ENCODE results near the gene OR7A10. TPM values are rescaled to one million over a fixed set of nuclear protein-coding genes. Genes with fewer than 3 reads are reported as not detected.

OR7A10 gene
- total and polyA plus RNA-seq, 2 experiments from 2014 or later = not detected

- Histone ChIP-seq H3K9ac (no peak overlapping the region), H3K9me2 (ENCODE audit: insufficient read depth) (no peaks in the 10 kb centered on the region), H3K9me3 (ENCODE audit: low read depth) (no peaks in the 10 kb centered on the region), H3K4me1 (ENCODE audit: insufficient read depth) (no peaks in the 10 kb centered on the region), H3K4me2 (ENCODE audit: unreplicated experiment) (no peak overlapping the region), H3K27ac (no peak overlapping the region), H3K4me3 (no peak overlapping the region), H3K27me3 (replicated peaks; ENCODE audit: insufficient read depth) (0 out of 2 replicates have a peak, but pooled peaks cover 5% of the 10 kb centered on the region), H2AFZ (no peak overlapping the region), H4K20me1 (ENCODE audit: insufficient read depth) (no peaks in the 10 kb centered on the region), H3F3A (ENCODE audit: insufficient read depth) (no peaks in the 10 kb centered on the region), H3K79me2 (ENCODE audit: insufficient read depth) (no peaks in the 10 kb centered on the region), H3K36me3 (ENCODE audit: low read depth) (no peaks in the 10 kb centered on the region)
- no peak for TF ChIP-seq EZH2 (IDR thresholded peaks at IDR 0.05; ENCODE audit: insufficient read depth, poor library complexity, severe bottlenecking)
- TF ChIP-seq EZH2phosphoT487 (IDR thresholded peaks at IDR 0.05; ENCODE audit: insufficient read depth, low read depth) = no peak
- WGBS, 2 experiments (ENCODE audit: low coverage in 1 of 2, low lambda C conversion rate in 2 of 2, missing lambda C conversion rate in 2 of 2) = 20 to 29% methylated on average over 4 of the region's 4 CpGs
- peak; percentile 40 for DNase-seq
- in situ Hi-C loops (cut with MboI) = no loop called here
Observed at GRCh38 chr19:14871619-14872230, 23.0 kb upstream of the OR7A10 start.

DNA sequence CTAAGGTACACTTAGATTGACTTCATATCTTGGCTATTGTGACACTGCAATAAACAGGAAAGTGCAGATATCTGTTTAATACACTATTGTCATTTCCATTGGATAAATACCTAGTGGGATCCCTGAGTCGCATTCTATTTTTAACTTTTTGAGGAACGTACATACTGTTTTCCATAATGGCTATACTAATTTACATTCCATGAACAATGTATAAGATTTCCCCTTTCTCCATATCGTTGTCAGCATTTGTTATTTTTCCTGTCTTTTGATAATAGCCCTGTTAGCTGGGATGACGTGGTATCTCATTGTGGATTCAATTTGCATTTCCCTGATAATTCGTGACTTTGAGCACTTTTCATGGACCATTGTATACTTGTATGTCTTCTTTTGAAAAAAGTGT lies 19.8 kb upstream of the OR7A10 start:
- no peak overlapping the region for H2AFZ ChIP-seq
- DNase-seq = no peak
- no peaks in the 10 kb centered on the region for H3K9me2 ChIP-seq (ENCODE audit: insufficient read depth)
- no peaks in the 10 kb centered on the region for H4K20me1 ChIP-seq (ENCODE audit: insufficient read depth)
- H3K36me3 ChIP-seq (ENCODE audit: low read depth) = no peaks in the 10 kb centered on the region
- TF ChIP-seq EZH2 (IDR thresholded peaks at IDR 0.05; ENCODE audit: insufficient read depth, poor library complexity, severe bottlenecking) = no peak
- no peak for TF ChIP-seq EZH2phosphoT487 (IDR thresholded peaks at IDR 0.05; ENCODE audit: insufficient read depth, low read depth)
- no peaks in the 10 kb centered on the region for H3K4me1 ChIP-seq (ENCODE audit: insufficient read depth)
- H3K4me2 ChIP-seq (ENCODE audit: unreplicated experiment) = no peak overlapping the region
- no peaks in the 10 kb centered on the region for H3K79me2 ChIP-seq (ENCODE audit: insufficient read depth)
- H3K27ac ChIP-seq = no peak overlapping the region
- 37 to 38% methylated on average over 5 of the region's 5 CpGs for WGBS, 2 experiments (ENCODE audit: low coverage in 1 of 2, low lambda C conversion rate in 2 of 2, missing lambda C conversion rate in 2 of 2)
- H3K27me3 ChIP-seq (replicated peaks; ENCODE audit: insufficient read depth) = 0 out of 2 replicates have a peak, but pooled peaks cover 1% of the 10 kb centered on the region
- H3K4me3 ChIP-seq = no peak overlapping the region
- no peaks in the 10 kb centered on the region for H3K9me3 ChIP-seq (ENCODE audit: low read depth)
- in situ Hi-C loops (cut with MboI) = no loop called here
- no peaks in the 10 kb centered on the region for H3F3A ChIP-seq (ENCODE audit: insufficient read depth)
- H3K9ac ChIP-seq = no peak overlapping the region

DNA sequence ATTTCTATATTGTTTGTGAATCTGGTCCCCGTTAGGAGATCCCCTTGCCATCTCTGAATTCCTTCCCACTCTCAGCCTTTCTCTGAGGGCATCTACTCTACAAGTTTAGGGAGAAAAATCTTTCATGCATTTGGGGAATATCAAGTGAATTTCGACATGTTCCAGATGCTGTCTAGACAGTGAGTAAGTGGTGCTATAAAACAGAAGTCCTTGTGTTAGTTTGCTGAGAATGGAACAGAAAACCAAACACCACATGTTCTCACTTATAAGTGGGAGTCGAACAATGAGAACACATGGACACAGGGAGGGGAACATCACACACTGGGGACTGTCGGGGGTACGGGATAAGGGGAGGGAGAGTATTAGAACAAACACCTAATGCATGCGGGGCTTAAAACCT lies 5.1 kb downstream of the OR7A10 start:
- in situ Hi-C loops (cut with MboI) = no loop called here
- Histone ChIP-seq H3K27me3 (replicated peaks; ENCODE audit: insufficient read depth) (no peaks in the 10 kb centered on the region), H3F3A (ENCODE audit: insufficient read depth) (no peaks in the 10 kb centered on the region), H2AFZ (no peak overlapping the region), H3K4me1 (ENCODE audit: insufficient read depth) (no peaks in the 10 kb centered on the region), H3K4me2 (ENCODE audit: unreplicated experiment) (no peak overlapping the region), H3K9me3 (ENCODE audit: low read depth) (no peaks in the 10 kb centered on the region), H3K4me3 (no peak overlapping the region), H3K79me2 (ENCODE audit: insufficient read depth) (no peaks in the 10 kb centered on the region), H3K9me2 (ENCODE audit: insufficient read depth) (no peaks in the 10 kb centered on the region), H3K27ac (no peak overlapping the region), H4K20me1 (ENCODE audit: insufficient read depth) (no peaks in the 10 kb centered on the region), H3K36me3 (ENCODE audit: low read depth) (no peaks in the 10 kb centered on the region), H3K9ac (no peak overlapping the region)
- TF ChIP-seq EZH2phosphoT487 (IDR thresholded peaks at IDR 0.05; ENCODE audit: insufficient read depth, low read depth) (no peak), EZH2 (IDR thresholded peaks at IDR 0.05; ENCODE audit: insufficient read depth, poor library complexity, severe bottlenecking) (no peak)
- no peak for DNase-seq
- 2% methylated on average over 6 of the region's 6 CpGs for WGBS, 2 experiments (ENCODE audit: low coverage in 1 of 2, low lambda C conversion rate in 2 of 2, missing lambda C conversion rate in 2 of 2)

DNA sequence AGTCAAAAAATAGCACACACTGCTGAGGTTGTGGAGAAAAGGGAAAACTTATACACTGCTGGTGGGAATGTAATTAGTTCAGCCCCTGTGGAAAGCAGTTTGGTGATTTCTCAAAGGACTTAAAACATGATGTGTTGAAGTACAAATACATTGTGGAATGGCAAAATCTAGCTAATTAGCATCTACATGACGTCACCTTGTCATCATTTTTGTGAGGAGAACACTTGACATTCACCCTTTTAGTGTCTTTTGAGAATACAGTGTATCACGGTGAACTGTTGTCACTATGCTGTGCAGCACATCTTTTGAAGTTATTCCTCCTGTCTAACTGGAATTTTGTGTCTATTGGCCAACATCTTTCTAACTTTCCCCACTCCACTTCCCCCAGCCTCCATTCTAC lies 5.6 kb downstream of the OR7A10 start:
- Histone ChIP-seq H3F3A (ENCODE audit: insufficient read depth) (no peaks in the 10 kb centered on the region), H3K4me2 (ENCODE audit: unreplicated experiment) (no peak overlapping the region), H3K36me3 (ENCODE audit: low read depth) (no peaks in the 10 kb centered on the region), H3K27me3 (replicated peaks; ENCODE audit: insufficient read depth) (no peaks in the 10 kb centered on the region), H3K9me3 (ENCODE audit: low read depth) (no peaks in the 10 kb centered on the region), H3K9ac (no peak overlapping the region), H3K4me1 (ENCODE audit: insufficient read depth) (no peaks in the 10 kb centered on the region), H3K27ac (no peak overlapping the region), H3K79me2 (ENCODE audit: insufficient read depth) (no peaks in the 10 kb centered on the region), H2AFZ (no peak overlapping the region), H3K9me2 (ENCODE audit: insufficient read depth) (no peaks in the 10 kb centered on the region), H4K20me1 (ENCODE audit: insufficient read depth) (no peaks in the 10 kb centered on the region), H3K4me3 (no peak overlapping the region)
- no peak for TF ChIP-seq EZH2phosphoT487 (IDR thresholded peaks at IDR 0.05; ENCODE audit: insufficient read depth, low read depth)
- no peak for TF ChIP-seq EZH2 (IDR thresholded peaks at IDR 0.05; ENCODE audit: insufficient read depth, poor library complexity, severe bottlenecking)
- WGBS, 2 experiments (ENCODE audit: low coverage in 1 of 2, low lambda C conversion rate in 2 of 2, missing lambda C conversion rate in 2 of 2) = 0% methylated on average over 2 of the region's 2 CpGs
- no peak for DNase-seq
- in situ Hi-C loops (cut with MboI) = no loop called here
